Measurements from ENCODE around the gene PGAP3.

PGAP3 gene

DNA sequence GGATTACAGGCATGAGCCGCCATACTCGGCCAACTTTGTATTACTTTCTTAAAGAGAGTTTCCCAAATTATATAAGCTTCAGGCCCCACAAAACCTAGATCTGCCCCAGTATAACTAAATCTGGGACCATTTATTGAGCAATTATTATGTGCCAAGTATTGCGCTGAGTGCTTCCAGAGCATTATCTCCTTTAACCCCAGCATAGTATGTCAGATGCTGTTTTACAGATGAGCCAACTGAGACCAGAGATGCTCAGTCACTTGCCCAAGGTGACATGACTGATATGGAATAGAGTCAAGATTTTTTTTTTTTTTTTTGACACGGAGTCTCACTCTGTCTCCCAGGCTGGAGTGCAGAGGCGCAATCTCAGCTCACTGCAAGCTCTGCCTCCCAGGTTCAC is 10.1 kb upstream of the PGAP3 start:
- no peak for DNase-seq (ENCODE audit: low read depth, low spot score)

DNA sequence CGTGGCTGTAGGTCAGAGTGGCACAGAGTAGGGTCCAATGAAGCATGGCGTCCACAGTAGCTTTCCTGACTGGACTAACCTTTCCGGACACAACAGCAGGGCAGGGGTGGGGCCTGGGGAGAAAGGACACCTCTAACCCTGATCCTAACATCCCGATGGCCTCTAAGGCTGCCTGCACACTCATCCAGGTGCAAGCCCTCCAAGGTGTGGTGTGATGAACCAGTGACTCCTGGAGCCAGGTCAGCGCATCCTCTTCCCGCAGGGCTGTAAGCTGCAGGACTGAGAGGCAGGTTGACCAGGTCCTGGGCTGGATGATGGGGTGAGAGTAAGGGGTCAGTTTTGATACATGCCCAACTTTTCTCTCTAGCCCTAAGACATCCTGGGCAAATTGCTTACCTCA is 8.9 kb upstream of the PGAP3 start:
- DNase-seq (ENCODE audit: low read depth, low spot score): no peak

DNA sequence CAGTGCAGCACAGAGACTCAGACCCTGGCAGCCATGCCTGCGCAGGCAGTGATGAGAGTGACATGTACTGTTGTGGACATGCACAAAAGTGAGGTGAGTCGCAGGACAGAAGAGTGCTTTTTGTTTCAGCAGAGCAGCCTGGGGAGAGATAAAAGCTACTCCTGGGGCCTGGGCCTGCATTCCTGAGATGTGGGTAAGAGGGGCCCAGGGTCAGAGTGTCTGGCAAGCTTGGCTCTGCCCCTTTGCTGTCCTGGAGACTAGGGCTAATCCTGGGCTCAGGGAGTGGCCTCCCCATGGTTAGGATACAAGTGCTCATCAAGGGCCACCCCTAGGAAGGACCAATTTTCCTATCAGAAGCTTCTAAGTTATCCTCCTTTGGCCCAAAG is 7.2 kb upstream of the PGAP3 start:
- DNase-seq (ENCODE audit: low read depth, low spot score): no peak

DNA sequence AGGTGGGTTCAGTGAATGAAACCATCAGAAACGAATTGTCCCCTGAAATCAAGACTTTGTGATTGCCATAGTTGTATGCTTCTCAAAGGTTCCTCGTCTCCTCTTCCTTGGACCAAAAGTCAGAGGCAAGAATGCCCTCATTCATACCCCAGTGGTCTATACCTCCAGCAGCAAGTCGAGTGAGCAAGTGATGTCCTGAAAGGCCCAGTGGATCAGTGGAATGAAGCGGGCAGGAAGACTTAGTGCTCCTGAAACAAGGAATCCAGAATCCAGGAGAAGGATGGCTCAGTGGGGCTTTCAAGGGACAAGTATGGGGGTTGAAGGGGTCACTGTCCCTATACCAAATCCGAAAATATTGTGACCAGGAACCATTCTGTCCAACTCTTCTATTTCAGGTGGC is 6.7 kb upstream of the PGAP3 start:
- no peak for DNase-seq (ENCODE audit: low read depth, low spot score)

DNA sequence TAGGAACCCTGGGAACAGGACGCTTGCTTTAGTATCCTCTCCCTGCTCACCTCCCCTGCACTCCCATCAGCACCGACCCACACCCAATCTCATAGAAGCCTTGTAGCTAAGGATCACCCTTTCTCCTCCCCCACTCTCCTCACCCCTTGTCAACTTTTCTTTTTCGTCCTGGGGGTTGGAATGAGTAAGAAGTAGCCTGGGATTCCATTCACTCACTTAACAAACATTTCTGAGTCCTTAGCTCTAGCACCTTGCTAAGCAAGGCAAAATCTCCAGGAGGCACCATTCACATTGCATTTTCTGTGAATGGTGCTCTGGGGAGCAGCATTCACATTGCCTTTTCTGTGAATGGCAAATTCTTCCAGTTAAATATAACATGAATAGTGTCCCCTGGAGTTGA is 1.1 kb upstream of the PGAP3 start:
- no peak for DNase-seq (ENCODE audit: low read depth, low spot score)

DNA sequence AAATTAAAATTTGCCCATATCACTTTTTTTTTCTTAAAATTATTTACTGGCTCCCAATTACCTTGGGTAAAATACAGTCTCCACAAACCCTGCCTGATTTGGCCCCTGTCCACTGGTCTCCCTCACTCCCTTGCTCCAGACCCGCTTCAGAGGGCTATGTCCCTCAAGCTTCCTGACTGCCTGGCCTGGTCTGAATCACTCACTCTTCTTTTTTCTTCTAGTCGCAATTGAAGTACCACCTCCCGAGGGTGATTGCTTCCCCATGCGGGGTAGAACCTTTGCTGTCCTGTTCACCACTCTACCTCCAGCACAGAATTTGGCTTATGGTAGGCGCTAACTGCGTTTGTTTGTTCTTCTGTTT is 598 bp upstream of the PGAP3 start:
- no peak for DNase-seq (ENCODE audit: low read depth, low spot score)

DNA sequence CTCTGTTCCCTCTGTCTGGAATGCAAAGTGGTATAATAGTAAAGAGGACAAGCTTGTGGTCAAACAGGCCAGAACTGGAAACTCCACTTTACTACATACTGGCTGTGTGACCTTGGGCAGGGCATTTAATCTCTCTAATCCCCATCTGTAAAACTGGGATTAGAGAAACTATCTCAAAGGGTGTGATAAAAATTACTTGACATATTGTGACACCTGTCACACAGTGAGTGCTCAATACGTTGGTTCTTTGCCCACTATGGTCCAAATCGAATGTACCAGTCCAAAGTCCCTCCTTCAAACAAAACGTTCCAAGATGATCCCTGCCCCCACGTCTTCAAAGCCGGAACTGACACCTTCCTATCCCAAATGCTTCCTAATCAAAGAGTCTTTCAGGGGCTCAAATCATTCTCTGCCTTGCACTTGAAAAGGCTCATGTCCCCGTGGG is 734 bp downstream of the PGAP3 start:
- no peak for DNase-seq (ENCODE audit: low read depth, low spot score)

DNA sequence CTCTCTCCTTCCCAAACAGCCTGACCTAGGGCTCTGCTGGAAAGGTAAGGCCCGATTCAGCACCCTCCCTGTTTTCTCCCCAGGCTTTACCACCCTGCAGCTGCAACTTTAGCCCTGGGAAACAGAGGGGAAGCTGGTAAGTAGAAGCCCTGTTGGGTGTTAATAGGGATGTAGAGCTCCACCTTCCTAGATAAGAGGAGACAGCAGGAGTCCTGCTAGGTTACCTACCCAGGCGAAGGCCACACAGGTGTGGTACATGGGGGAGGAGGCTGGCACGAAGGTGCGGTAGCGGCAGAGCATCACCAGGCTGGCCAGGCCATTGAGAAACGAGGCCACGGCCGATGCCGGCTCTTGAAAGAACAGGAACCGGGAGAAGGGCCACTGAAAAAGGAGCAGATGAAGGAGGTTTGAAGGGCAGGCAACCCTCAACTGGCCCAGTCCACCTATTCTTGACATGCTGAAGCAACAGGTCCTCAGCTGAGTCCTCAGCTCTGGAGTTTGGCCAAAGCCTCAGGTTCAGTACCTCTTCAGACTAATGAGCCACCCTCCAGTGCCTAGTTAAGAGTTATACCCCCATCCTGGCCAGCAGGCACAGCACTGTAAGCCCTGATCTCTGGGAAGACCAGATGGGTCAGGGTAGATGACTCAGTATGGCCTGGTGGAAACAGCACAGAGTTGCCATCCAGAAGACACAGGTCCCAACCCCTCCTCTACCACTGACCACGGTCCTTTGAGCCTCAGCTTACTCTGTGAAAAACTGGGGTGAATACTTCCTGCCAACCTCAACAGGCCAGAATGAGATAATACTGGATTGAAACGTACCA is 3.3 kb downstream of the PGAP3 start:
- DNase-seq (ENCODE audit: low read depth, low spot score): no peak

DNA sequence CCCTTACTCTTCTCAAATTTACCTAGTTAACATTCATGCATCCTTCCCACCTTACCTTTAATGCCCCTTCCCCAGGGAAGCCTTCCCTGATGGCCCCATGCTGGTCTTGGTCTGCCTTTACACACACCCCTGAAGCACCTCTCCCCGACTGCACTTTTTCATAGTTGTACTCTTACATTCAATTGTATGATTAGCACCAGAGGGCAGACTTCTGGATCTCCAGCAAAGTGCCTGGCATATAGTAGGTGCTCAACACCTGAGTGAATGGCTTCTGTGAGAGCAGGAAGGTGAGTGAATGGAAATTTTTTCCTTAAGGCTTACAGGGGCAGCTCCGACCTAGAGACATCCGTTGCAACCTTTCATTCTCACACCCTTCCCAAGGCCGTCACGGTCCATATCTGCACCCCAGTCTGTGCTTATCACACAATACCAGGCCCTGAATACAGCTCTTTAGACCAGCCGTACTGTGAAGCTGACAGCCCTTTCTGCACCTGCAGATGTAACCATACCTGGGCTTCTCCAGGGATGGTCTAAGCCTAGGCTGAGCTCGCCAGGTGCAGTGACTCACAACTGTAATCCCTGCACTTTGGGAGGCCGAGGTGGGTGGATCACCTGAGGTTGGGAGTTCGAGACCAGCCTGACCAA is 4.4 kb downstream of the PGAP3 start:
- no peak for DNase-seq (ENCODE audit: low read depth, low spot score)

DNA sequence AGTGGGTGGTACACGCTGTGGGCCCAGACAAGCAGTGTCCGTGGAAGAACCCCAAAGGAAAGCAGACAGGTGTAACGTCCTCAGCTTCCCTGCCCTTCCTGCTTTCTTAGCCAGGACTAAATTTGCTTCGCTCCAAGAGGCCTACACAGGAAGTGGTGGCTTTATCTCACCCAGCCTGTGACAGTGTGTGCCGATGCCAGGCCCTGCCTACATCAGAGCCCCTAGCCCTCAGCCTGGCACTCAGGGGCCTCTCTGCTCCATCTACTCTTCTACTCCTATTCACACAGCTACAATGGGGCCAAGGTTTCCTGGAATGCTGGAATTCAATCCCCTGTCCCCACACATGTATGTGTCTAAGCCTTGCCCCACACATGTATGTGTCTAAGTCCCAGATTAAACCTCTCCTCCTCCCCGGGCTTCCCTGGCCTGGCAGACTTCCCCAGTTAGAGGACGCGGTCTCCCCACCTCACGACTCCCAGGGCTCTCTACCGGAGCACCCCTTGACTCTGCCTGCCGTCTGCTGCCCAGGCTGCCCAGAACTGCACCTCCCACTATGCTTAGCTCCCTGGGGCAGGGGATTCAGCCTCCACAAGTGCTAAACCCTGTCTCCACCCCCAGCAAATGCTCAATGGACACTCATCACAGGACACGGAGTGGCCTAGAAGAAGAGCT is 8.2 kb downstream of the PGAP3 start:
- no peak for DNase-seq (ENCODE audit: low read depth, low spot score)

DNA sequence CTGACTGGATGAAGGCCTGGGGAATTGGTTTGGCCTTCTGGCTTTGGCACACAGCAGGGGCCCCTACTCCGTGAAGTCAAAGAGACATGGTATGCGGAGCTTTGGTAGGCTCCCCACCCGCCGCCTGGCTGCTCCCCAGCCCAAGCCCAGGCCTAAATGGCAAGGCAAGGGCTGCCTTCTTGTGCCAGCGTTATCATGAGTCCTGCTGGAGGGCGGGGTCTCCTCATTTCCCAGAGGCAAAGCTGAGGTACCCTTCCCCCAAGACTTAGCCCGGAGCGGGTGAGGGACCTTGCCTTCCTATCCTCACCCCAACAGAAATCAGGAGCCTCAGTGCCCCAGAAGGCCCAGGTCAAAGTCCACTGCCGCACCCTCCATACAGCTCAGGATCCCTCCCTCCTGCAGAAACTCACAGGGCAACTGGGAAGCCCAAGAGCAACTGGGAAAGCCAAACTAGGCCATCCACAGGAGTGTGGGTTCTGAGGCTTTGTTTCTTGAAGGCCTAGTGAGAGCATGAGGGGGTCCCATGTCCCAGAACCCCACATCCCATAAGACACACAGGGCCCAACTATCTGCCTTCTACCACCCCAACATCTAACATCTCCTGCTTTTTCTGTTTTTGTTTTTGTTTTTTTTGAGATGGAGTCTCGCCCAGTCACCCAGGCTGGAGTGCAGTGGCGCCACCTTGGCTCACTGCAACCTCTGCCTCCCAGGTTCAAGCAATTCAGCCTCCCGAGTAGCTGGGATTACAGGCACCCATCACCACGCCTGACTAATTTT is 9.3 kb downstream of the PGAP3 start:
- no peak for DNase-seq (ENCODE audit: low read depth, low spot score)

DNA sequence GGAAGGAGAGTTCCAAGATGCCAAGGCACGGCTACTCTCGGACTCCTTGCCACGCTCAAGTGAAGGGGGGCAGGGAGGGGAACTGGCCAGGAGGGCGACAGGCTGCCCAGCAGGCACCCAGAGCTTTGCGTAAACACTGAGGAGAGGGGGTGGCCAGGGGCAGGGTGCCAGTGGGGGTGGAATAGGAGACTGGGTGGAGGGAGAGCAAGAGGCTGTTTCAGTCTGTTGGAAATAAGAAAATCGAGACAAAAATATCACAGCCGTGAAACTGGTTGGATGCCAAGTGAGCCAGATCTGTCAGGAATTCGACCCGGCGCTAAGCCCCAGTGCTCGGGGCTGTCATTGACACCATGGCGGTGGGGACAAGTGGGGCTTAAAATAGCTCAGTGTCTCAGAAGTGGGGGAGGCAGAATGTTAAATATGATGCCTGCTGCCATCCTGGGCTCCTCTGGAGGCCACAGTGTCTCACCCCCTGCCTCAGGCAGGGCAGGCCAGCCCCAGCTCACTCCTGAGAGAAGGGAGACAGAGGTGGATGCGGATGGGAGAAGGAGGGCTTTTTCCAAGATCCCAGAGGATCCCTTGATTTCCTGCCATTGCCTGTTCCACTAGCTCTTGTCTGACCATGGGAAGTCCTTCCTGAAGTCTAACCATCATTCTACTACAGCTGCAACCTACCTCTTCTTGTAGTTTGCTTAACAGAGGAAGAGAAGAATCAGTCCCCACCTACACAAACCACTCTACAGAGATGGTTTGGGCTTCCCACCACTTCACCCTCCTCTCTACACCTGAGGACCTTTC is 10.1 kb downstream of the PGAP3 start:
- no peak for DNase-seq (ENCODE audit: low read depth, low spot score)

DNA sequence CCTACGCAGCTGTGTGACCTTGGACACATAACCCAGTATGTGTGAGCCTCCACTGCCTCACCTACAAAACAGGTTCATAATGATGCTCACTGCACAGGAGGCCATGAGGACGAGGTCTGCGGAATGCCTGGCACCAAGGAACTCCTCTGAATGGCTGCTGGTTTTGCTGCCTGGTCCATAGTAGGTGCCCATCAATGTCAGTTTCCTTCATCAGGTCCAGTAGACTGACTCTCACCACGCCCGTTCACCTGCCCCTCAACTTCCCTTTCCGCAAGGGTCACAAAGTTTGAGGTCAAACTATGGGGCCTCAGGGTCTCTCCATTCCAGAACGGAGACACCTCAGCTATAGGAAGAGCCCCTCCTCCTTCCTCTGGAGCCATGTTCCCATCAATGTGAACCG is 10.8 kb downstream of the PGAP3 start:
- no peak for DNase-seq (ENCODE audit: low read depth, low spot score)

DNA sequence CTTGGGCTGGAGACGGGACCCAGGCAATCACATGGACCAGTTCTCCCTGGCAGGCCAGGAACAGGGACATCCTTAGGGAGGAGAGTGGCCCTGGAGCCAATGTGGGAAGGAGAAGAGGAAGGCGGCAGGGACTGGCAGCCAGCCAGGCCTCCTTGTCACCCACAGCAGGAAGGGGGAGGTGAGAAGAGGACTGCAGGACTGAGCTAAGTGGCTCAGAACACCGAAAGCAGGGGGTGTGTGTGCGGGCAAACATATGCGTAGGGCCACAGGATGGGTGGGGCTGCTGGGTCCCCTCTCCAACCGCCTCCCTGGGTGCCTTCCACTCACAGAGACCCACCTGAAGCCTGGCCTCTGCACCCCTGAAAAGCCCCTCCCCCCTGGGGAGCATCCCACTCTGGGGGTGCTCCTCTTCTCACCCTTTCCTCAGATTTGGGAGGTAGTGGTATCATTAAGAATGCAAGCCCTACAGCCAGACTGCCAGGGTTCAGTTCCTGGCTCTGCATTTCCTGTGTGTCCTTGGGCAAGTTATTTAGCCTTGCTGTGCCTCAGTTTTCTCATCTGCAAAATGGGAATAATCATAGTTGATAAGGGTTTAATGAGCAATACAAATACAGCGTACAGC is 11.5 kb downstream of the PGAP3 start:
- DNase-seq (ENCODE audit: low read depth, low spot score): no peak

DNA sequence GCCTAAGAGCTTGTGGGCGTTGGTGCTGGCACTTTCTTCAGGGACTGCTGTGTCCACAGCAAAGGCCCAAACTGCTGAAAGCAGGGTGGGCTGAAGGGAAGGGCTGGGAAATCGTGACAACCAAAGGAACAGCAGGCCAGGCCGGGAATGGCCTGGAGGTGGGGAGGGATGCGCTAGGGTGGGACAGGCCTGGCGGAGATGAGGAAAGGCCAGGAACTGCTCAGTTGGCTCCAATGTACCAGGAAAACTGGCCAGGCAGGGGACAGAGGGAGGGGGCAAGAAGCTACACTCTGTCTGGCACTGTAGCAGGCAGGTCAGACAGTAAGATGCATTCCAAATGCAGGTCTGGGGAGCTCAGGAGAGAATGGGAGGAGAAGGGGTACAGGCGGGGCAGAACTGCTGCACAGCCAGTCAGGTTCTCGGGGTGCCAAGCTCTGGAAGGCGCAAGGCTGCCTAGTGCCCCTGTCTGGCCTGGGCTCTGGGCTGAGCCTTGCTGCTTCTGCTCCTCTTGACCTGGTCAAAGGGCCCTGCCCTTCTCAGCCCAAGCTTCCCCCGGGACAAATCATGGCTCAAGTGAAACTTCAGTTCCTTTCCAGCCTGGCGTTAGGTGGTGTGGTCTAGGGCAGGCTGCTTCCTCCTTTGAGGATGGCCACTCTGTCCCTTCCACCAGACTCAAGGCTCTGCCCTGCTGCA is 12.3 kb downstream of the PGAP3 start:
- no peak for DNase-seq (ENCODE audit: low read depth, low spot score)

DNA sequence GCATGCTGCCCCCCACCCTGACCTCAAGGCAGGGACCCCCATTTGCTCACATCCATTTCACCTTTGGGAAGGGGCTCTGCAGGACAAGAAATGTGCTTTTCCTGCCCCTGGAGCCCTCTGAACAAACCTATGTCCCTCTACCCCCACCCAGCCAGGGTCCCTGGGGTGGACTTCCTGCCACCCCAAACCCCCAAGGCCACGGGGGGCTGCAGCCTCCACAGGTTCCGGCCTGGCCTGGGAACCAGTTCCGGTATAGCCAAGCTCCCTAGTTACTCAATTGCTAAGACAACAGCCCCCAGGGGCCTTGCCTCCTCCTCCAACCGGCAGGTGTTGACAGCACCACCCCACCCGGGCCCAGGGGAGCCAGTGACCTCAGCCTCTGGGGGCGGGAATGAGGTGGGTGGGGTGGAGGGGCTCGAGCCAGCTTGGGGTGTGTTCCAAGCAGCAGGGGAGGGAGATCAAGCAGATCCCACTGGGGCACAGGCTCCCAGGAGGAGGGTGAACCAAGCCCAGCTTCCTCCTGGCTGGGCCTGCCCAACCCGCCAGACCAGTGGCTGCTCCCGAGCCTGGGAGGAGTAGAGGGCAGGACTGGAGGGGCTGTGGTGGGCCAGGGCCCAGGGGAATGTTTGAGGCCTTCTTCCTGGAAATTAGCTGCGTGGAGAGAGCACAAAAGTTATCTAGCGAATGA is 13.0 kb downstream of the PGAP3 start:
- no peak for DNase-seq (ENCODE audit: low read depth, low spot score)

DNA sequence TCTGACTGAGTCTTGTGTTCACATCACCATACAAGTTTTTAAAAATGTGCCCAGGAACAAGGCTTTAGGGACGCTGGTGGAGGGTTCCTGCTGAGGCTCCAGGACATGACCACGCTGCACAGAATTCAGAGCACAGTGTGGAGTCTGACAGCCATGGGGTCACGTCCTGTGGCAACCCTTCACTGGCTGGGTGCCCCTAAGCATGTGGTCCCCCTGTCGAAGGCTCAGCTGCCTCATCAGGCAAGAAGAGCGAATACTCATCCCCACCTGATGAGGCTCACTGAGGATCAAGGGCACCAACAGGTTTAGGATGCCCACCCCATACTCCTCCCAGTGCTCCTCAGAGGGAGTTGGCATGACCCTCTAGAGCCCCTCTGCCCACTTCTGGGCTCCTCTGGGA is 13.7 kb downstream of the PGAP3 start:
- DNase-seq (ENCODE audit: low read depth, low spot score): no peak

DNA sequence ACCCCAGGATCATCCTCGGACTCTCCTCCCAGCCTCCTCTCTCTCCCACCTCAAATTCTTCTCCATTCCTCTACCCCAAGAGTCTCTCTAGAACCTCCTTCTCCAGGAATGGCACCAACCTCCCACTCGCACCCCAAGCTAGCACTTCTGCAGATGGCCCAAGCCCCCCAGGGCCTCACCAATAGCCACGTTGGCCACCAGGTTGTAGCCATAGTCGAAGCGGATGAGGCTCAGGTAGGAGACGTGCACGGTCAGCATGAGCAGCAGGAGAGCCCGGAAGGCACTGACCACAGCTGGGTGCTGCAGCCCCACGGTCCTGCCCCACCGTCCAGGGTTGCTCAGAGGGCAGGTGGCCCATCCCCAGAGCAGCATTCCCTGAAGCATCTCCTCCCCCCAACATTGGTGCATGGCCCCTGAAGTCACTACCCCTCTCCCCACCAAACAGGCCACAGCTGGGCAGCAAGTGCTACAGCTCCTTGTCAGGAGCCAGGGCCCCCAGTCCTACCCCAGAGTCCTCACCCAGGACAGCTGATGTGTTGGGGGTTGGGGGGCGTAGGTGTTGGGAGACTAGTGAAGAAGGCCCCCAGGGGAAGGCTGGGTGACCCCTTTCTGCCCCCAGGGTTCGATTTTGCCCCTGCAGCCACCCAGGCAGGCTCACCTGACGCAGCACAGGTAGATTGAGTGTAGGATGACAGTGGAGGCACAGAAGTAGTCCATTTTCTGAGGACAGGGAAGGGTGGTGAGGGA is 14.3 kb downstream of the PGAP3 start:
- no peak for DNase-seq (ENCODE audit: low read depth, low spot score)

Data from smooth muscle cell of the brain vasculature (primary cell).